Stimulated activated CD4-positive, alpha-beta T cell treated with anti-CD3 and anti-CD28 coated beads, TNF-alpha, amount 100 ng/mL, for 1 hour (primary cell): ENCODE data around the gene MORN1.
"Not testable (repeated sequence)": the region's sequence is repeated elsewhere in the genome, so short reads cannot be mapped to it uniquely, and the experiment has no call there.

Experiments used
- DNase-seq, 3 donors: peaks; one replicate each; pipeline ENCODE4 v3.0.0-alpha.2; 2020; ENCODE audit warnings: low read depth in 3 of 3, low spot score in 1 of 3

MORN1 gene

GRCh38 chr1:2297246-2298011 lies 93.9 kb downstream of the MORN1 start:
- DNase-seq, result no peak

- no peak for DNase-seq
Measured at GRCh38 chr1:2296614-2297013, 94.7 kb downstream of the MORN1 start.

- DNase-seq, result not testable (repeated sequence)
Measured at GRCh38 chr1:2296211-2296610, 95.1 kb downstream of the MORN1 start.

- DNase-seq, result no peak
Measured at GRCh38 chr1:2295526-2295925, 95.8 kb downstream of the MORN1 start.

GRCh38 chr1:2294725-2295078 lies 96.7 kb downstream of the MORN1 start:
- no peak for DNase-seq

GRCh38 chr1:2294033-2294724 lies 97.2 kb downstream of the MORN1 start:
- DNase-seq, result no peak

GRCh38 chr1:2292725-2293450 lies 98.5 kb downstream of the MORN1 start:
- DNase-seq, result no peak

GRCh38 chr1:2291577-2291976 lies 99.8 kb downstream of the MORN1 start:
- DNase-seq, result no peak

GRCh38 chr1:2290595-2291510 lies 100.5 kb downstream of the MORN1 start:
- DNase-seq, result peak; percentile 40 to 55 (median 42)

- DNase-seq, result no peak
Measured at GRCh38 chr1:2290171-2290578, 101.2 kb downstream of the MORN1 start.

- no peak for DNase-seq
Measured at GRCh38 chr1:2289607-2290006, 101.7 kb downstream of the MORN1 start.

- DNase-seq, result no peak
Measured at GRCh38 chr1:2288816-2289536, 102.4 kb downstream of the MORN1 start.

- DNase-seq, result no peak
Measured at GRCh38 chr1:2288311-2288710, 103.0 kb downstream of the MORN1 start.

- DNase-seq, result no peak
Measured at GRCh38 chr1:2287649-2288048, 103.7 kb downstream of the MORN1 start.

GRCh38 chr1:2286923-2287322 lies 104.4 kb downstream of the MORN1 start:
- DNase-seq, result no peak

GRCh38 chr1:2284932-2285331 lies 106.4 kb downstream of the MORN1 start:
- DNase-seq, result no peak

- no peak for DNase-seq
Measured at GRCh38 chr1:2283991-2284895, 107.1 kb downstream of the MORN1 start.

GRCh38 chr1:2283371-2283990 lies 107.9 kb downstream of the MORN1 start:
- no peak for DNase-seq
